H4 (cell line): ENCODE data around the gene RNF11. TPM values are rescaled to one million over a fixed set of nuclear protein-coding genes. Genes with fewer than 3 reads are reported as not detected.
"Not testable (repeated sequence)": the region's sequence is repeated elsewhere in the genome, so short reads cannot be mapped to it uniquely, and the experiment has no call there.

Source experiments
- DNase-seq: peaks from one replicate; pipeline ENCODE4 v3.0.0-alpha.2; 2015; ENCODE audit warnings: low spot score
- total RNA-seq: library from RNA; depleted of rRNA; stranded (reverse); fragments of >200 nt; shearing (Covaris generic); gene quantifications from 2 replicates; pipeline ENCODE4 v1.2.3, GENCODE V29; 2014; rRNA removed

The RNF11 gene
- 115 and 123 TPM in 2 replicates for total RNA-seq

- DNase-seq = peak; percentile 90
These were observed at the start of gene RNF11 for GRCh38 chr1:51235673-51236530. TSS of gene RNF11 (plus strand) at chr1:51236273. CDS start at chr1:51236757, 484 bp downstream.

- DNase-seq = no peak
These were observed 47.8 kb upstream of the RNF11 start for GRCh38 chr1:51188230-51188629.

- DNase-seq = peak; percentile 74
These were observed 46.5 kb upstream of the RNF11 start for GRCh38 chr1:51189421-51190073.

- DNase-seq = no peak
These were observed 45.1 kb upstream of the RNF11 start for GRCh38 chr1:51190961-51191360.

- DNase-seq = peak; percentile 74
These were observed 43.7 kb upstream of the RNF11 start for GRCh38 chr1:51192213-51192843.

- no peak for DNase-seq
These were observed 42.5 kb upstream of the RNF11 start for GRCh38 chr1:51193564-51193963.

- no peak for DNase-seq
These were observed 32.8 kb upstream of the RNF11 start for GRCh38 chr1:51203121-51203873.

- no peak for DNase-seq
These were observed 32.2 kb upstream of the RNF11 start for GRCh38 chr1:51203874-51204245.

- no peak for DNase-seq
These were observed 26.0 kb upstream of the RNF11 start for GRCh38 chr1:51210055-51210454.

- DNase-seq = no peak
These were observed 25.4 kb upstream of the RNF11 start for GRCh38 chr1:51210676-51211075.

- no peak for DNase-seq
These were observed 21.4 kb upstream of the RNF11 start for GRCh38 chr1:51214615-51215131.

- DNase-seq = no peak
These were observed 20.9 kb upstream of the RNF11 start for GRCh38 chr1:51215169-51215568.

GRCh38 chr1:51216631-51217030 is 19.4 kb upstream of the RNF11 start:
- DNase-seq = no peak

- DNase-seq = no peak
These were observed 19.0 kb upstream of the RNF11 start for GRCh38 chr1:51217101-51217500.

- DNase-seq = no peak
These were observed 17.5 kb upstream of the RNF11 start for GRCh38 chr1:51218570-51218969.

GRCh38 chr1:51219022-51219421 is 17.1 kb upstream of the RNF11 start:
- DNase-seq = no peak

- not testable (repeated sequence) for DNase-seq
These were observed 14.5 kb upstream of the RNF11 start for GRCh38 chr1:51221529-51221928.

- DNase-seq = no peak
These were observed 13.8 kb upstream of the RNF11 start for GRCh38 chr1:51222136-51222787.

- no peak for DNase-seq
These were observed 13.3 kb upstream of the RNF11 start for GRCh38 chr1:51222809-51223208.

GRCh38 chr1:51224255-51224654 is 11.8 kb upstream of the RNF11 start:
- no peak for DNase-seq
